PC-3 (cell line): ENCODE results near the gene CENPB.

Experiments used
- CTCF ChIP-seq: fragments of 300-600 bp; sonication (generic); conservative IDR thresholded peaks from 2 replicates; pipeline ENCODE4 v1.5.1; 2017; ENCODE audit warnings: antibody characterized with exemption, low read depth, mild to moderate bottlenecking, low read length
- EZH2phosphoT487 ChIP-seq: fragments of 300-600 bp; sonication (generic); IDR thresholded peaks from 2 replicates; pipeline ENCODE4 v1.6.1; 2018; ENCODE audit warnings: mild to moderate bottlenecking, antibody characterized with exemption, low read length, borderline replicate concordance

- TF ChIP-seq CTCF (no peak), EZH2phosphoT487 (no peak)
Measured at GRCh38 chr20:3836132-3836531, 49.6 kb upstream of the CENPB start.
